ENCODE data around the gene SIDT1.

DNA sequence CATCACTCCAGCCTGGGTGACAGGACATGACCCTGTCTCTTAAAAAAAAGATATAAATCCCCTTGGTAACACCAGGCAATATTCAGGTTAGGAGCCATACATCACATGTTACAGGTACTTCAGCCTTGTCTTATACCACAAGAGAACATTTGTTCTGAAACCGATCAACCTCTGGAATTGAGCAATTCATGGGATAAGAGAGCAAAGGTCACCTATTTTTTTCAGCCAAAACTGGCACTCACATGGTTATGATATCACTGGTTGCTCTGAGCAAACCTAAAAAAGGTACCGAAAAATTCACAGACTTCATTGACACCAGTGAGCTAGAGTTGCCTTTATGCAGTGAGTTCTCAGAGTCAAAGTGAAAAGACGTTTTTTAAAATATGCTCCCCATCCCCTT lies 26.5 kb upstream of the SIDT1 start:
- TF ChIP-seq, protein P1, sequence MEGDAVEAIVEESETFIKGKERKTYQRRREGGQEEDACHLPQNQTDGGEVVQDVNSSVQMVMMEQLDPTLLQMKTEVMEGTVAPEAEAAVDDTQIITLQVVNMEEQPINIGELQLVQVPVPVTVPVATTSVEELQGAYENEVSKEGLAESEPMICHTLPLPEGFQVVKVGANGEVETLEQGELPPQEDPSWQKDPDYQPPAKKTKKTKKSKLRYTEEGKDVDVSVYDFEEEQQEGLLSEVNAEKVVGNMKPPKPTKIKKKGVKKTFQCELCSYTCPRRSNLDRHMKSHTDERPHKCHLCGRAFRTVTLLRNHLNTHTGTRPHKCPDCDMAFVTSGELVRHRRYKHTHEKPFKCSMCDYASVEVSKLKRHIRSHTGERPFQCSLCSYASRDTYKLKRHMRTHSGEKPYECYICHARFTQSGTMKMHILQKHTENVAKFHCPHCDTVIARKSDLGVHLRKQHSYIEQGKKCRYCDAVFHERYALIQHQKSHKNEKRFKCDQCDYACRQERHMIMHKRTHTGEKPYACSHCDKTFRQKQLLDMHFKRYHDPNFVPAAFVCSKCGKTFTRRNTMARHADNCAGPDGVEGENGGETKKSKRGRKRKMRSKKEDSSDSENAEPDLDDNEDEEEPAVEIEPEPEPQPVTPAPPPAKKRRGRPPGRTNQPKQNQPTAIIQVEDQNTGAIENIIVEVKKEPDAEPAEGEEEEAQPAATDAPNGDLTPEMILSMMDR (conservative IDR thresholded peaks at IDR 0.05 in 1 of 2, IDR thresholded peaks at IDR 0.05 in 1 of 2; ENCODE audit: low read depth in 1 of 2, low read length in 2 of 2): no peak
- no peak for TF ChIP-seq EZH2 (IDR thresholded peaks at IDR 0.05; ENCODE audit: low read length, missing control alignments)

All from fibroblast of lung (primary cell).